HG03439 (cell line): ENCODE results near the gene ACSM3.
A peak's percentile ranks its signal among the peaks of the same experiment; 100 is the strongest.
"Not testable (repeated sequence)": the region's sequence is repeated elsewhere in the genome, so short reads cannot be mapped to it uniquely, and the experiment has no call there.

Experiments used
- ATAC-seq: cut with Tn5 transposase; IDR thresholded peaks from one replicate; pipeline ENCODE4 v1.9.1; 2021; ENCODE audit warnings: mild to moderate bottlenecking, moderate library complexity; ENCODE audit not compliant: unreplicated experiment

The ACSM3 gene, protein sequence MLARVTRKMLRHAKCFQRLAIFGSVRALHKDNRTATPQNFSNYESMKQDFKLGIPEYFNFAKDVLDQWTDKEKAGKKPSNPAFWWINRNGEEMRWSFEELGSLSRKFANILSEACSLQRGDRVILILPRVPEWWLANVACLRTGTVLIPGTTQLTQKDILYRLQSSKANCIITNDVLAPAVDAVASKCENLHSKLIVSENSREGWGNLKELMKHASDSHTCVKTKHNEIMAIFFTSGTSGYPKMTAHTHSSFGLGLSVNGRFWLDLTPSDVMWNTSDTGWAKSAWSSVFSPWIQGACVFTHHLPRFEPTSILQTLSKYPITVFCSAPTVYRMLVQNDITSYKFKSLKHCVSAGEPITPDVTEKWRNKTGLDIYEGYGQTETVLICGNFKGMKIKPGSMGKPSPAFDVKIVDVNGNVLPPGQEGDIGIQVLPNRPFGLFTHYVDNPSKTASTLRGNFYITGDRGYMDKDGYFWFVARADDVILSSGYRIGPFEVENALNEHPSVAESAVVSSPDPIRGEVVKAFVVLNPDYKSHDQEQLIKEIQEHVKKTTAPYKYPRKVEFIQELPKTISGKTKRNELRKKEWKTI

GRCh38 chr16:20763461-20764232 lies at the start of gene ACSM3:
ACSM3 (plus strand) TSS chr16:20764014; CDS start chr16:20770035, 6,021 bp downstream.
- peak; percentile 100 for ATAC-seq

- not testable (repeated sequence) for ATAC-seq
Measured at GRCh38 chr16:20717718-20718117, 46.1 kb upstream of the ACSM3 start.

DNA sequence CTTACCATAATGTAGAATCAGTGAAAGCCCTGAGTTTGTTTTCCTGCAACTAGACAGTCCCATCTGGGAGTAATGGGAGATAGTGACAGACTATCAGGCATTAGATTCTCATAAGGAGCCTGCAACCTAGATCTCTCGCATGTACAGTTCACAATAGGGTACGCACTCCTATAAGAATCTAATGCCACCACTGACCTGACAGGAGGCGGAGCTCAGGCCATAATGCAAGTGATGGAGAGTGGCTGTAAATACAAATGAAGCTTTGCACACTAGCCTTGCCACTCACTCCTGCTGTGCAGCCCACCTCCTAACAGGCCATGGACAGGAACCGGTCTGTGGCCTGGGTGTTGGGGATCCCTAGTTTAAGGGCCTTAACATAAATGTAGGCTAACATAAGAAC lies 43.6 kb upstream of the ACSM3 start:
- no peak for ATAC-seq

DNA sequence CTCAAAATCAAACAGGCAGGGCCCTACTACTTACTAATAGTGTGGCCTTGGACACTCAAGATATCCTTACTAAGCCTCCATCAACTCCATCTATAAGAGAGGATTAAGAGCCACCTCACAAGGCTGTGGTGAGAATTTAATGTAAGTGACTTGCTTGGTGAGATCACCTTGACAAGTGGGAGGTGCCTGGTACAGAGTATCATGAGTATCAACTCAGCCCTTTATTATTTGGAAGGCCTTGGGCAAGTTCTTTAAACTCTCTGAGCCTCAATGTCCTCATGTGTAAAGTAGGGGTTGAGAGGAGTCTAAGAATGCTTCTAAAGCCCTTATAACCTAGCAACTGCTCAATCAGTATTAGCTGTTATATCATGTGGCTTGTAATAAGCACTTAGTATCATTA lies 37.2 kb upstream of the ACSM3 start:
- ATAC-seq = no peak

DNA sequence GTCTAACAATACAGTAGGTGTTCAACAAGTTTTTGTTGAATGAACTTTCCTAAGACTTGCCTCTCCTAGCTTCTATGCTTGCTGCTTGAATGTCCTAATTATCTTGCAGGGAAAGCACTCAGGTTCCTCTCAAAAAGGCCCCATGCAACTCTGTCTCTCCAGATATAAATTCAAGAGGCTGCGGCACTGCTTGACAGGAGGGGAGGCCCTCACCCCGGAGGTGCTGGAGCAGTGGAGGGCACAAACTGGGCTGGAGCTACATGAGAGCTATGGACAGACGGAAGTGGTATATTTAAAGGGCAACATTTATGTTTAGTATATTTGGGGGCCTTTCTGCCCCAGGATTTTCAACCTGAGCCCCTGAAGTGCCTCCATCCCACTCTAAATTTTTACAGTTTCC lies 36.6 kb upstream of the ACSM3 start:
- ATAC-seq = no peak

GRCh38 chr16:20729141-20729540 lies 34.7 kb upstream of the ACSM3 start:
- no peak for ATAC-seq

- ATAC-seq = no peak
Measured at GRCh38 chr16:20734056-20734455, 29.8 kb upstream of the ACSM3 start.

GRCh38 chr16:20734782-20735181 lies 29.0 kb upstream of the ACSM3 start:
- no peak for ATAC-seq

DNA sequence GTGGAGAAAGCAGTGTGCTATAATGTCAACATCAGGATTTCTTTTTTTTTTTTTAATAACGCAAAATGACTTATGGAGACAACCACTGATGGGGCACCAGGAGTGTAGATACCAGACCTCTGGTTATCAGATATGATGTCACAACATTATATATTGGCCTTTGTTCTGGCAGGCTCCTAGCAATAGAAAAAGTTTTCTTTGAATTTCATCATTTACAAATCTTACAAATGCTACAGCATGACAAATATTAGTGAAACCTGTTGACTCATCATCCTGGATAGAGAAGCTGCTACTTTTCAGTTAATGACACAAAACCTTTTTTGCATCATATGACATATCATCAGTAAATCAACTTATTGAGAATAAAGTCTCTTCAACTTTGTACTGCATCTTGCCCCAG lies 28.3 kb upstream of the ACSM3 start:
- no peak for ATAC-seq

DNA sequence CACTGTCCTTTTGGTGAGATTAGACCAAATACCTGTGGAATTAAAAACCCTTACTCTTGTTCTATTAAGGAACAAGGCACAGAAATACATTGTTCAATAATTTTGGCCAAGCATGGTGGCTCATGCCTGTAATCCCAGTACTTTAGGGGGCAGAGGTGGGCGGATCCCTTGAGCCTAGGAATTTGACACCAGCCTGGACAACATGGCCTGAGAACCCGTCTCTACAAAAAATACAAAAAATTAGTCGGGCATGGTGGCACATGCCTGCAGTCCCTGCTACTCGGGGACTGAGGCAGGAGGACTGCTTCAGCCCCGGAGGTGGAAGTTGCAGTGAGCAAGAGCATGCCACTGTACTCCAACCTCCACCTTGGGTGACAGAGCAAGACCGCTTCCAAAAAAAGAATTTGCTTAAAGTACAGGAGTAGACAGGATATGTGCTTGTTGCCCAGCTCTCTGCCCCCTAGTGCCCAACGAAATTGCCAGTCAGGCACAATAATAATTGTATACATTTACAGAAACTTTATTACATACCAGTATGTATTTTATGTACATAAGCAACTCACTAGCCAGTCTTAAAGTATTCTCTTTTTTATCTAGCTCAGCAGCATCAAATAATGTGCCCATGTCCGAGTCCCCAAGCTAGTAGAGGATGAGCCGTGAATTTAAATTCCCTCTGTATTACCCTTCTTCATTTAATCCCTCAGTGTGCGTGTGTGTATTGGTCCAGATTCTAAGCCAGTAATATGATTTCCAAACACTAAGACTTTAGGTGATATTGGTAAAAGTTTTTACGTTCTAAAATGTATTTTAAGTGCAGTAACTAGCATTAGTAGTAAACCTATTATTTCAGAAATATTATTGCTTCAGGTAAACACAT lies 23.6 kb upstream of the ACSM3 start:
- ATAC-seq = no peak

DNA sequence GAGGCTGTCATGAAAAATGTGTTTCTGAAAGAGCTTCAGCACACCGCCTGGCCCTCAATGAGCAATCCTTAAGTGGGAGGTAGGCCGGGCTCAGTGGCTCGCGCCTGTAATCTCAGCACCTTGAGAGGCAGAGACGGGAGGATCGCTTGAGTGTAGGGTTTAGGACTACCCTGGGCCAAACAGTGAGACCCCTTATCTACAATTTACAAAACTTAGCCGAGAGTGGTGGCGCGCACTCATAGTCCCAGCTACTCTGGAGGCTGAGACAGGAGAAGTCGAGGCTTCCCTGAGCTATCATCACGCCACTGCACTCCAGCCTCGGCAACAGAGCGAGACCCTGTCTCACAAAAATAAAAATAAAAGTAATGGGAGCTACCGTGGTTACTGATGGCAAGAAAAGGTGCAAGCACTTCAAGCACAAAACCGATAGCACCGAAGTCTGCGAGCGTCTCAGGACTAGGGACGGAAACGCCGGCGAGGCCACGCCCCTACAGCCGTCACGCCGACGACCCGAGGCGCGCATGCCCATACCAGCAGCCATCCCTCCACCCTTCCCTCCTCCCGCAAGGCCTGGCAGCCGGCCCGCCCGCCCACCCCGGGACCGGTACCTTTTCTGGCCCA lies 22.8 kb upstream of the ACSM3 start:
- ATAC-seq = peak; percentile 87

DNA sequence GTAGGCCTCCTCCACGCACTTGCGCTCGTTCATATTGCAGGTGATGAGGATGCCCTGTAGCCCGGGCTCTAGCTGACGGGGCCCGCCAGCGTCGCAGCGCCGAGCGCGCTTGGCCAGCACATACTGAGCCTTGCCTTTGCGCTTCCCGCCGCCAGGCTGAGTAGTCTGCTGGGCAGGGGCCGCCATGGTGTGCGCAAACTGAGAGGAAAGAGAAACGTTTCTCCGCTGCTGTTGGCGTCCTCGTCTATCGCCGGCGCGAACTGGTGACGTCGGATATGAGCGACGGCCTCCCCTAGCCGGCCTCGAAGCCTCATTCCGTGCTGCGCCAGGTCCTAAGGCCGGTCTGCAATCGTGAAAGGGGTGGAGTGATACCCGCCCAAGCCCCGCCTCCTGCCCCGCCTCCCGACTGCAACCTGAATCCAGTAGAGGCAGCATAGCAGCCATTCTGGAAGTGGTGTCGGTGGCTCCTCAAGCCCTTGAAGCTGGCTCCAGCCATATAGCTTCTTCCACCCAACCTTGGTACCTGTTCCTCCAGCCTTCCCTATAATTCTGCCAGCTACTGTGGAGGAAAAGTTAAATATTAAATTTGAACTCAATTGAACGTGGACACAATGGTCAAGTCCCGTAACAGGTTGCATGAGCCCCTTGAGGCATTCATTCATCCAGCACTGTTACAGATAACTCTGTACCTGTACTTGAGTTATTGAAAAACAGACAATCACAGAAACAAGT lies 22.1 kb upstream of the ACSM3 start, which contains the start of gene THUMPD1:
Gene THUMPD1, minus strand, starts transcription at position 265 of the 732 bp plus-strand sequence. Its CDS starts 79 bp downstream, at position 186.
- ATAC-seq = peak; percentile 83

- no peak for ATAC-seq
Measured at GRCh38 chr16:20743591-20743990, 20.2 kb upstream of the ACSM3 start.

GRCh38 chr16:20744922-20745440 lies 18.8 kb upstream of the ACSM3 start:
- no peak for ATAC-seq

GRCh38 chr16:20746461-20746860 lies 17.4 kb upstream of the ACSM3 start:
- ATAC-seq = no peak

GRCh38 chr16:20747030-20747816 lies 16.6 kb upstream of the ACSM3 start:
- no peak for ATAC-seq

GRCh38 chr16:20749474-20749873 lies 14.3 kb upstream of the ACSM3 start:
- ATAC-seq = no peak

- no peak for ATAC-seq
Measured at GRCh38 chr16:20750558-20750957, 13.3 kb upstream of the ACSM3 start.

- ATAC-seq = no peak
Measured at GRCh38 chr16:20753727-20754126, 10.1 kb upstream of the ACSM3 start.
